SH-SY5Y (cell line): ENCODE data around the gene ZSCAN21.

Source experiments
- GATA2 ChIP-seq: IDR thresholded peaks from 2 replicates; pipeline ENCODE4 v1.6.1; 2011; ENCODE audit warnings: mild to moderate bottlenecking, low read depth, low read length
- GATA3 ChIP-seq: IDR thresholded peaks from 2 replicates; pipeline ENCODE4 v1.6.1; 2011; ENCODE audit warnings: low read depth, mild to moderate bottlenecking, low read length, moderate library complexity

GRCh38 chr7:100079024-100079560 lies 29.5 kb downstream of the ZSCAN21 start:
- TF ChIP-seq GATA2: no peak
- TF ChIP-seq GATA3: no peak
